SK-N-SH (cell line): Measurements from ENCODE around the gene TMEM267.
"Not testable (repeated sequence)": the region's sequence is repeated elsewhere in the genome, so short reads cannot be mapped to it uniquely, and the experiment has no call there.

Experiments used
- ELF1 ChIP-seq: IDR thresholded peaks from 2 replicates; pipeline ENCODE4 v1.4.0; 2012
- MAX ChIP-seq: IDR thresholded peaks from 2 replicates; pipeline ENCODE4 v1.4.0; 2012; ENCODE audit warnings: low read depth
- NFIC ChIP-seq: IDR thresholded peaks from 2 replicates; pipeline ENCODE4 v1.4.0; 2012; ENCODE audit warnings: borderline replicate concordance
- POLR2AphosphoS5 ChIP-seq: IDR thresholded peaks from 2 replicates; pipeline ENCODE4 v1.6.1; 2012; ENCODE audit warnings: low read depth, low read length
- TF ChIP-seq, protein P1 (sequence below): fragments of 200-600 bp; sonication (generic); IDR thresholded peaks from 2 replicates; pipeline ENCODE4 v1.6.1; 2017; ENCODE audit warnings: antibody characterized with exemption, mild to moderate bottlenecking, moderate library complexity

GRCh38 chr5:43441575-43441974, 42.1 kb downstream of the TMEM267 start:
- TF ChIP-seq ELF1, NFIC, POLR2AphosphoS5, MAX: not testable (repeated sequence)
- TF ChIP-seq, protein P1, sequence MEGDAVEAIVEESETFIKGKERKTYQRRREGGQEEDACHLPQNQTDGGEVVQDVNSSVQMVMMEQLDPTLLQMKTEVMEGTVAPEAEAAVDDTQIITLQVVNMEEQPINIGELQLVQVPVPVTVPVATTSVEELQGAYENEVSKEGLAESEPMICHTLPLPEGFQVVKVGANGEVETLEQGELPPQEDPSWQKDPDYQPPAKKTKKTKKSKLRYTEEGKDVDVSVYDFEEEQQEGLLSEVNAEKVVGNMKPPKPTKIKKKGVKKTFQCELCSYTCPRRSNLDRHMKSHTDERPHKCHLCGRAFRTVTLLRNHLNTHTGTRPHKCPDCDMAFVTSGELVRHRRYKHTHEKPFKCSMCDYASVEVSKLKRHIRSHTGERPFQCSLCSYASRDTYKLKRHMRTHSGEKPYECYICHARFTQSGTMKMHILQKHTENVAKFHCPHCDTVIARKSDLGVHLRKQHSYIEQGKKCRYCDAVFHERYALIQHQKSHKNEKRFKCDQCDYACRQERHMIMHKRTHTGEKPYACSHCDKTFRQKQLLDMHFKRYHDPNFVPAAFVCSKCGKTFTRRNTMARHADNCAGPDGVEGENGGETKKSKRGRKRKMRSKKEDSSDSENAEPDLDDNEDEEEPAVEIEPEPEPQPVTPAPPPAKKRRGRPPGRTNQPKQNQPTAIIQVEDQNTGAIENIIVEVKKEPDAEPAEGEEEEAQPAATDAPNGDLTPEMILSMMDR: not testable (repeated sequence)
